Esophagus squamous epithelium (tissue), 4 donors: ENCODE data around the gene PRKCB.

Source experiments
- POLR2A ChIP-seq, 4 donors: fragments of 450-650 bp; IDR thresholded peaks; one replicate each; pipeline ENCODE4 v1.6.1; 2017; ENCODE audit warnings: antibody characterized with exemption in 4 of 4, mild to moderate bottlenecking in 4 of 4, moderate library complexity in 3 of 4
- TF ChIP-seq, protein P1 (sequence below), 6 experiments: fragments of 450-650 bp in 4 of 6; fragments of 200-600 bp in 2 of 6; sonication (generic) in 2 of 6; IDR thresholded peaks; one replicate each; pipeline ENCODE4 v1.5.1; 2016 to 2019; ENCODE audit warnings: antibody characterized with exemption in 6 of 6, mild to moderate bottlenecking in 4 of 6, moderate library complexity in 4 of 6

DNA sequence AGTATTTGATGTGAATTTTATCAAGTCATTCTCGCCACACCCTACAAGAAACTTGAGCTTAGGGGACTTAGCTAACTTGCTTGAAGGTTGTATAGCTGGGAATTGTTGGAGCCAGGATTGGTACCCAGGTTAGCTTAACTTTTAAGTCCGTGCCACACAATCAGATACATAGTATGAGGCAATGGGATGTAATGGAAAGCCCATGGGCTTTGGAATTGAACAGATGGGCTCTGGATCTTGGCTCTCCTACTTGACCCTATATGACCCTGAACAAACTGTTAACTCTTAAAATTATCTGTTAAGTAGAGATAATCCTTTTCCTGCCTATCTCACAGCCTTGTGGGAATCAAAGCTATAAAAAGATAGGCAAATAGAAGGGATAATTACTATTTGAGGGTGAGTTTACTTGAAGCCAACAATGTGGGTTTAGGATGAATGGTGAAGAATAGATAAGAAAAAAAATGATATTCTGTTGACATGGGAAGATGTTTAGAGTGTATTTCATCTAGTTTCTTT, 368.4 kb downstream of the PRKCB start:
- TF ChIP-seq, protein P1, sequence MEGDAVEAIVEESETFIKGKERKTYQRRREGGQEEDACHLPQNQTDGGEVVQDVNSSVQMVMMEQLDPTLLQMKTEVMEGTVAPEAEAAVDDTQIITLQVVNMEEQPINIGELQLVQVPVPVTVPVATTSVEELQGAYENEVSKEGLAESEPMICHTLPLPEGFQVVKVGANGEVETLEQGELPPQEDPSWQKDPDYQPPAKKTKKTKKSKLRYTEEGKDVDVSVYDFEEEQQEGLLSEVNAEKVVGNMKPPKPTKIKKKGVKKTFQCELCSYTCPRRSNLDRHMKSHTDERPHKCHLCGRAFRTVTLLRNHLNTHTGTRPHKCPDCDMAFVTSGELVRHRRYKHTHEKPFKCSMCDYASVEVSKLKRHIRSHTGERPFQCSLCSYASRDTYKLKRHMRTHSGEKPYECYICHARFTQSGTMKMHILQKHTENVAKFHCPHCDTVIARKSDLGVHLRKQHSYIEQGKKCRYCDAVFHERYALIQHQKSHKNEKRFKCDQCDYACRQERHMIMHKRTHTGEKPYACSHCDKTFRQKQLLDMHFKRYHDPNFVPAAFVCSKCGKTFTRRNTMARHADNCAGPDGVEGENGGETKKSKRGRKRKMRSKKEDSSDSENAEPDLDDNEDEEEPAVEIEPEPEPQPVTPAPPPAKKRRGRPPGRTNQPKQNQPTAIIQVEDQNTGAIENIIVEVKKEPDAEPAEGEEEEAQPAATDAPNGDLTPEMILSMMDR (IDR thresholded peaks at IDR 0.05): no peak
- TF ChIP-seq POLR2A (IDR thresholded peaks at IDR 0.05): no peak
